ENCODE data around the gene SLC30A1.

The SLC30A1 gene

GRCh38 chr1:211610779-211611556 lies 32.0 kb upstream of the SLC30A1 start:
- no peak overlapping the region for H3K4me3 ChIP-seq (ENCODE audit: low read depth, low read length, poor library complexity, severe bottlenecking)
- H3K36me3 ChIP-seq (ENCODE audit: insufficient read depth, low read length) = no peaks in the 10 kb centered on the region
- no peaks in the 10 kb centered on the region for H3K9me2 ChIP-seq (ENCODE audit: low read depth, low read length)
- peaks cover 9% of the 10 kb centered on the region for H3K4me1 ChIP-seq (ENCODE audit: insufficient read depth, low read length, severe bottlenecking)
- H3K9ac ChIP-seq (ENCODE audit: low read length) = no peak overlapping the region
- no peaks in the 10 kb centered on the region for H3K79me2 ChIP-seq (ENCODE audit: insufficient read depth, low read length)
- no peak overlapping the region for H3K4me2 ChIP-seq (ENCODE audit: low read length)
- H4K20me1 ChIP-seq (ENCODE audit: insufficient read depth, low read length) = no peaks in the 10 kb centered on the region
- H3K27ac ChIP-seq (ENCODE audit: low read depth, low read length, poor library complexity, severe bottlenecking) = no peak overlapping the region
- no peaks in the 10 kb centered on the region for H3K27me3 ChIP-seq (ENCODE audit: insufficient read depth, low read length)
- H2AFZ ChIP-seq (ENCODE audit: low read length) = no peak overlapping the region
- no peaks in the 10 kb centered on the region for H3F3A ChIP-seq (ENCODE audit: insufficient read depth, low read length)
- H3K9me3 ChIP-seq (ENCODE audit: low read length) = no peaks in the 10 kb centered on the region
- TF ChIP-seq EZH2 (IDR thresholded peaks at IDR 0.05; ENCODE audit: borderline replicate concordance, low read length) (no peak), CTCF (IDR thresholded peaks at IDR 0.05; ENCODE audit: low read length) (no peak)

- no peaks in the 10 kb centered on the region for H3K9me3 ChIP-seq (ENCODE audit: low read length)
- H2AFZ ChIP-seq (ENCODE audit: low read length) = no peak overlapping the region
- H3K4me2 ChIP-seq (ENCODE audit: low read length) = no peak overlapping the region
- H3K4me3 ChIP-seq (ENCODE audit: low read depth, low read length, poor library complexity, severe bottlenecking) = no peak overlapping the region
- H3K27ac ChIP-seq (ENCODE audit: low read depth, low read length, poor library complexity, severe bottlenecking) = no peak overlapping the region
- no peaks in the 10 kb centered on the region for H3K79me2 ChIP-seq (ENCODE audit: insufficient read depth, low read length)
- H3F3A ChIP-seq (ENCODE audit: insufficient read depth, low read length) = no peaks in the 10 kb centered on the region
- H3K36me3 ChIP-seq (ENCODE audit: insufficient read depth, low read length) = no peaks in the 10 kb centered on the region
- H3K27me3 ChIP-seq (ENCODE audit: insufficient read depth, low read length) = no peaks in the 10 kb centered on the region
- H4K20me1 ChIP-seq (ENCODE audit: insufficient read depth, low read length) = no peaks in the 10 kb centered on the region
- H3K9me2 ChIP-seq (ENCODE audit: low read depth, low read length) = no peaks in the 10 kb centered on the region
- no peak overlapping the region for H3K9ac ChIP-seq (ENCODE audit: low read length)
- H3K4me1 ChIP-seq (ENCODE audit: insufficient read depth, low read length, severe bottlenecking) = peaks cover 25% of the 10 kb centered on the region
- no peak for TF ChIP-seq EZH2 (IDR thresholded peaks at IDR 0.05; ENCODE audit: borderline replicate concordance, low read length)
- no peak for TF ChIP-seq CTCF (IDR thresholded peaks at IDR 0.05; ENCODE audit: low read length)
These were observed 30.4 kb upstream of the SLC30A1 start for GRCh38 chr1:211609120-211610024.

GRCh38 chr1:211607754-211608473 lies 29.0 kb upstream of the SLC30A1 start:
- Histone ChIP-seq H3F3A (ENCODE audit: insufficient read depth, low read length) (no peaks in the 10 kb centered on the region), H3K9me2 (ENCODE audit: low read depth, low read length) (no peaks in the 10 kb centered on the region), H3K9ac (ENCODE audit: low read length) (no peak overlapping the region), H3K27ac (ENCODE audit: low read depth, low read length, poor library complexity, severe bottlenecking) (no peak overlapping the region), H3K79me2 (ENCODE audit: insufficient read depth, low read length) (no peaks in the 10 kb centered on the region), H4K20me1 (ENCODE audit: insufficient read depth, low read length) (no peaks in the 10 kb centered on the region), H3K4me2 (ENCODE audit: low read length) (no peak overlapping the region), H3K27me3 (ENCODE audit: insufficient read depth, low read length) (no peaks in the 10 kb centered on the region), H3K4me1 (ENCODE audit: insufficient read depth, low read length, severe bottlenecking) (peaks cover 25% of the 10 kb centered on the region), H3K9me3 (ENCODE audit: low read length) (no peaks in the 10 kb centered on the region), H3K36me3 (ENCODE audit: insufficient read depth, low read length) (no peaks in the 10 kb centered on the region), H2AFZ (ENCODE audit: low read length) (no peak overlapping the region), H3K4me3 (ENCODE audit: low read depth, low read length, poor library complexity, severe bottlenecking) (no peak overlapping the region)
- no peak for TF ChIP-seq EZH2 (IDR thresholded peaks at IDR 0.05; ENCODE audit: borderline replicate concordance, low read length)
- TF ChIP-seq CTCF (IDR thresholded peaks at IDR 0.05; ENCODE audit: low read length) = no peak

Data from OCI-LY1 (cell line).